Uterus (tissue), 4 donors: ENCODE data around the gene SSB. TPM values are rescaled to one million over a fixed set of nuclear protein-coding genes. Genes with fewer than 3 reads are reported as not detected.
A peak's percentile ranks its signal among the peaks of the same experiment; 100 is the strongest.

Experiments used
- DNase-seq, 2 donors: peaks; one replicate each; pipeline ENCODE4 v3.0.0-alpha.2; 2019 to 2020
- H3K27ac ChIP-seq, 2 donors: fragments of 200-600 bp; sonication (generic); 1 replicate in 1 of 2; 2 replicates in 1 of 2; pipeline ENCODE4 v1.5.1; 2016 to 2018
- H3K27me3 ChIP-seq, 2 donors: fragments of 200-600 bp; sonication (generic); one replicate each; pipeline ENCODE4 v1.5.1; 2018 to 2019; ENCODE audit warnings: control low read depth in 1 of 2
- H3K36me3 ChIP-seq, 2 donors: fragments of 200-600 bp; sonication (generic); one replicate each; pipeline ENCODE4 v1.5.1; 2019; ENCODE audit warnings: control low read depth in 1 of 2
- H3K4me1 ChIP-seq, 2 donors: fragments of 200-600 bp; sonication (generic); one replicate each; pipeline ENCODE4 v1.5.1; 2018 to 2019; ENCODE audit warnings: control low read depth in 1 of 2
- H3K4me3 ChIP-seq, 2 donors: fragments of 200-600 bp; sonication (generic); 1 replicate in 1 of 2; 2 replicates in 1 of 2; pipeline ENCODE4 v1.5.1; 2018 to 2019; ENCODE audit warnings: mild to moderate bottlenecking in 1 of 2
- H3K9me3 ChIP-seq, 2 donors: fragments of 200-600 bp; sonication (generic); one replicate each; pipeline ENCODE4 v1.5.1; 2019; ENCODE audit warnings: control low read depth in 1 of 2
- CTCF ChIP-seq, 4 experiments: fragments of 200-600 bp in 2 of 4; fragments of 450-650 bp in 2 of 4; sonication (generic) in 2 of 4; IDR thresholded peaks; one replicate each; pipeline ENCODE4 v1.5.1; 2016 to 2019; ENCODE audit warnings: antibody characterized with exemption in 4 of 4, mild to moderate bottlenecking in 2 of 4, moderate library complexity in 1 of 4
- POLR2A ChIP-seq, 2 donors: fragments of 450-650 bp; IDR thresholded peaks; one replicate each; pipeline ENCODE4 v1.6.1; 2016; ENCODE audit warnings: antibody characterized with exemption in 2 of 2, mild to moderate bottlenecking in 1 of 2, moderate library complexity in 1 of 2
- intact Hi-C: fragments of 100-400 bp; cut with DNase I; formaldehyde crosslinking; loops from one replicate; pipeline ENCODE4 v1.15.1; 2023; ENCODE audit warnings: low total_unique reads
- total RNA-seq, 4 donors: library from RNA; depleted of rRNA in 3 of 4; stranded (reverse); fragments of >200 nt in 3 of 4; gene quantifications; one replicate each; pipeline versions ENCODE4 v1.1.0 to v1.2.4, GENCODE V29; 2014 to 2023
- donor health status: DM: yes; HTN: yes; CAD: no.

Gene SSB
- total RNA-seq, 4 donors from 2014 or later: 23.8 to 93.0 (median 51.1) TPM

- Histone ChIP-seq H3K4me1 (peaks cover 0 to 7% of the 10 kb centered on the region in 2 donors), H3K36me3 (no peaks in the 10 kb centered on the region), H3K27ac (peak overlapping the region; percentile 81 to 84), H3K27me3 (no peaks in the 10 kb centered on the region), H3K4me3 (peak overlapping the region; percentile 77 to 82), H3K9me3 (no peaks in the 10 kb centered on the region)
- no peak for TF ChIP-seq POLR2A (IDR thresholded peaks at IDR 0.05)
- no peak for TF ChIP-seq CTCF (IDR thresholded peaks at IDR 0.05)
- intact Hi-C loops: loop anchor here (10.0 kb wide), 1 partner anchor 51 kb away; no protein-coding TSS in a partner anchor
- DNase-seq: no peak
Measured at GRCh38 chr2:169823996-169824372, 25.3 kb downstream of the SSB start.

GRCh38 chr2:169824373-169825333, 26.0 kb downstream of the SSB start, which contains the start of gene METTL5:
METTL5 (minus strand) TSS chr2:169824905; CDS start chr2:169824597, 308 bp downstream.
- DNase-seq: peak; percentile 76 to 83
- H3K27ac ChIP-seq: peak within 1 kb of the TSS; percentile 81 to 84
- peak within 1 kb of the TSS; percentile 77 to 82 for H3K4me3 ChIP-seq
- H3K4me1 ChIP-seq: peaks cover 0 to 7% of the 10 kb centered on the region in 2 donors
- intact Hi-C loops: loop anchor here (5.0 to 10.0 kb wide), 2 partner anchors 50 to 103 kb away; no protein-coding TSS in a partner anchor
- TF ChIP-seq POLR2A (IDR thresholded peaks at IDR 0.05) (peak in 1 of 2 donors; percentile 71), CTCF (IDR thresholded peaks at IDR 0.05) (peak; percentile 82 to 99 (median 98))
- H3K9me3 ChIP-seq: no peaks in the 10 kb centered on the region
- no peaks in the 10 kb centered on the region for H3K27me3 ChIP-seq
- no peaks in the 10 kb centered on the region for H3K36me3 ChIP-seq

GRCh38 chr2:169827272-169828140, 28.8 kb downstream of the SSB start, which contains the start of gene UBR3:
UBR3 (plus strand) TSS chr2:169827454; CDS start chr2:169827508, 54 bp downstream.
- peaks cover 0 to 14% of the 10 kb centered on the region in 2 donors for H3K4me1 ChIP-seq
- H3K36me3 ChIP-seq: no peaks in the 10 kb centered on the region
- DNase-seq: peak; percentile 94 to 95
- H3K4me3 ChIP-seq: peak within 1 kb of the TSS; percentile 77 to 98
- TF ChIP-seq POLR2A (IDR thresholded peaks at IDR 0.05) (peak; percentile 83 to 90), CTCF (IDR thresholded peaks at IDR 0.05) (peak; percentile 7 to 22 (median 15))
- intact Hi-C loops: loop anchor here (5.0 to 10.0 kb wide), 2 partner anchors 47 to 100 kb away; no protein-coding TSS in a partner anchor
- H3K27me3 ChIP-seq: no peaks in the 10 kb centered on the region
- H3K9me3 ChIP-seq: no peaks in the 10 kb centered on the region
- peak within 1 kb of the TSS; percentile 92 to 93 for H3K27ac ChIP-seq

GRCh38 chr2:169828141-169828811, 29.6 kb downstream of the SSB start:
- peak in 1 of 2 donors; percentile 41 for DNase-seq
- no peaks in the 10 kb centered on the region for H3K36me3 ChIP-seq
- peak overlapping the region; percentile 77 to 98 for H3K4me3 ChIP-seq
- intact Hi-C loops: loop anchor here (5.0 to 10.0 kb wide), 2 partner anchors 47 to 99 kb away; no protein-coding TSS in a partner anchor
- TF ChIP-seq CTCF (IDR thresholded peaks at IDR 0.05): no peak
- no peaks in the 10 kb centered on the region for H3K9me3 ChIP-seq
- H3K4me1 ChIP-seq: peaks cover 0 to 17% of the 10 kb centered on the region in 2 donors
- H3K27ac ChIP-seq: peak overlapping the region; percentile 92 to 93
- no peaks in the 10 kb centered on the region for H3K27me3 ChIP-seq
